H1 (cell line): ENCODE measurements around the gene COQ8A. TPM values are rescaled to one million over a fixed set of nuclear protein-coding genes. Genes with fewer than 3 reads are reported as not detected.

Source experiments
- CTCF ChIA-PET: fragments of 300-600 bp; sonication (Branson Sonifier 250); formaldehyde crosslinking; loops from one replicate; lab custom pipeline; 2021; ENCODE audit not compliant: partially characterized antibody; lab: Charles Lee
- POLR2A ChIA-PET: fragments of 300-600 bp; sonication (Branson Sonifier 250); formaldehyde crosslinking; loops from one replicate; lab custom pipeline; 2021; ENCODE audit warnings: inconsistent platforms; ENCODE audit not compliant: partially characterized antibody; lab: Charles Lee
- DNase-seq, 2 experiments: peaks; one replicate each; pipeline versions ENCODE4 v3.0.0 to v3.0.0-alpha.2; 2010 to 2022; ENCODE audit warnings: low spot score in 2 of 2, low read depth in 1 of 2, mixed read lengths in 1 of 2
- FAIRE-seq: peaks from 2 replicates; lab custom pipeline; 2011; peaks lifted over from hg19 to GRCh38; lab: Jason Lieb, UNC
- H2AFZ ChIP-seq: 2 replicates; pipeline ENCODE4 v1.8.1; 2012; ENCODE audit warnings: low read length, inconsistent platforms
- H2AK5ac ChIP-seq: 2 replicates; pipeline ENCODE4 v1.6.1; 2013; ENCODE audit warnings: low read depth, low read length
- H2BK120ac ChIP-seq: replicated peaks from 2 replicates; pipeline ENCODE3; 2013; ENCODE audit warnings: low read depth, low read length, inconsistent platforms
- H2BK12ac ChIP-seq: 2 replicates; pipeline ENCODE4 v1.6.1; 2013; ENCODE audit warnings: low read depth, low read length
- H2BK15ac ChIP-seq: 2 replicates; pipeline ENCODE4 v1.6.1; 2013; ENCODE audit warnings: low read length
- H2BK20ac ChIP-seq: 2 replicates; pipeline ENCODE4 v1.6.1; 2013; ENCODE audit warnings: low read length
- H2BK5ac ChIP-seq: 2 replicates; pipeline ENCODE4 v1.6.1; 2013; ENCODE audit warnings: low read depth, low read length
- H3K14ac ChIP-seq: 2 replicates; pipeline ENCODE4 v1.6.1; 2013; ENCODE audit warnings: inconsistent platforms; ENCODE audit not compliant: insufficient read length
- H3K18ac ChIP-seq: 2 replicates; pipeline ENCODE4 v1.6.1; 2013; ENCODE audit warnings: low read length; ENCODE audit errors: extremely low read depth
- H3K23ac ChIP-seq: 2 replicates; pipeline ENCODE4 v1.6.1; 2013; ENCODE audit warnings: inconsistent platforms; ENCODE audit not compliant: insufficient read length
- H3K23me2 ChIP-seq: 2 replicates; pipeline ENCODE4 v1.6.1; 2013; ENCODE audit warnings: low read depth, low read length
- H3K27ac ChIP-seq: 2 replicates; pipeline ENCODE4 v1.6.1; 2011; ENCODE audit warnings: low read depth, low read length, inconsistent platforms
- H3K27me3 ChIP-seq, 4 experiments: replicated peaks in 1 of 4; 1 replicate in 1 of 4; 2 replicates in 3 of 4; pipeline versions ENCODE4 v1.6.1 to v1.8.1; 2011 to 2013; ENCODE audit warnings: low read length in 3 of 4, mild to moderate bottlenecking in 3 of 4, inconsistent platforms in 2 of 4, mixed read lengths in 2 of 4, moderate library complexity in 1 of 4; ENCODE audit not compliant: control insufficient read depth in 3 of 4, insufficient read depth in 3 of 4; ENCODE audit errors: extremely low read depth in 1 of 4
- H3K36me3 ChIP-seq, 4 experiments: 2 replicates each; pipeline versions ENCODE4 v1.6.1 to v1.8.1; 2011 to 2013; ENCODE audit warnings: mild to moderate bottlenecking in 4 of 4, low read length in 3 of 4, moderate library complexity in 2 of 4, control low read depth in 1 of 4, inconsistent platforms in 1 of 4; ENCODE audit not compliant: insufficient read depth in 4 of 4, control insufficient read depth in 2 of 4
- H3K4ac ChIP-seq: replicated peaks from 2 replicates; pipeline ENCODE3; 2013; ENCODE audit warnings: low read length, low read depth, mixed read lengths, inconsistent platforms; ENCODE audit not compliant: insufficient read length
- H3K4me1 ChIP-seq, 4 experiments: replicated peaks in 1 of 4; 1 replicate in 1 of 4; 2 replicates in 3 of 4; pipeline versions ENCODE4 v1.6.1 to v1.8.1; 2011 to 2013; ENCODE audit warnings: low read length in 3 of 4, inconsistent platforms in 2 of 4, mixed read lengths in 1 of 4; ENCODE audit not compliant: insufficient read depth in 4 of 4, control insufficient read depth in 3 of 4
- H3K4me2 ChIP-seq, 2 experiments: 2 replicates each; pipeline versions ENCODE4 v1.6.1 to v1.8.1; 2011 to 2013; ENCODE audit warnings: low read depth in 2 of 2, low read length in 2 of 2, control low read depth in 1 of 2, inconsistent platforms in 1 of 2, mild to moderate bottlenecking in 1 of 2; ENCODE audit not compliant: insufficient read depth in 1 of 2
- H3K4me3 ChIP-seq, 4 experiments: fragments of 200-600, 300-600 bp in 1 of 4; sonication (generic), shearing (Covaris generic), sonication (Bioruptor Twin) in 1 of 4; 2 replicates each; pipeline versions ENCODE4 v1.5.1 to v1.8.1; 2011 to 2016; ENCODE audit warnings: low read length in 4 of 4, low read depth in 3 of 4, control low read depth in 2 of 4, inconsistent platforms in 2 of 4, mild to moderate bottlenecking in 2 of 4, mixed read lengths in 1 of 4, moderate library complexity in 1 of 4; ENCODE audit not compliant: insufficient read depth in 2 of 4; ENCODE audit errors: extremely low read depth in 1 of 4
- H3K56ac ChIP-seq: replicated peaks from 2 replicates; pipeline ENCODE3; 2013; ENCODE audit warnings: low read depth, mild to moderate bottlenecking, mixed read lengths, low read length, inconsistent platforms; ENCODE audit not compliant: insufficient read length
- H3K79me1 ChIP-seq: 2 replicates; pipeline ENCODE4 v1.6.1; 2013; ENCODE audit warnings: low read depth, low read length, control low read depth
- H3K79me2 ChIP-seq, 2 experiments: 2 replicates each; pipeline versions ENCODE4 v1.6.1 to v1.8.1; 2012 to 2013; ENCODE audit warnings: low read length in 2 of 2, mild to moderate bottlenecking in 2 of 2, inconsistent platforms in 1 of 2; ENCODE audit not compliant: insufficient read depth in 2 of 2, control insufficient read depth in 1 of 2
- H3K9ac ChIP-seq, 4 experiments: replicated peaks in 1 of 4; 1 replicate in 1 of 4; 2 replicates in 3 of 4; pipeline versions ENCODE4 v1.6.1 to v1.8.1; 2011 to 2013; ENCODE audit warnings: low read depth in 3 of 4, low read length in 3 of 4, control low read depth in 2 of 4, mild to moderate bottlenecking in 2 of 4, moderate library complexity in 2 of 4, inconsistent platforms in 1 of 4; ENCODE audit errors: extremely low read depth in 1 of 4
- H3K9me3 ChIP-seq, 2 experiments: 2 replicates each; pipeline versions ENCODE4 v1.6.1 to v1.8.1; 2012 to 2013; ENCODE audit warnings: mild to moderate bottlenecking in 2 of 2, moderate library complexity in 2 of 2, control low read depth in 1 of 2, inconsistent platforms in 1 of 2, low read depth in 1 of 2, low read length in 1 of 2, mixed read lengths in 1 of 2; ENCODE audit not compliant: insufficient read depth in 2 of 2
- H4K20me1 ChIP-seq, 2 experiments: replicated peaks in 1 of 2; 2 replicates each; pipeline versions ENCODE3 to v1.8.1; 2011 to 2013; ENCODE audit warnings: inconsistent platforms in 2 of 2, low read length in 2 of 2, mild to moderate bottlenecking in 1 of 2; ENCODE audit not compliant: insufficient read depth in 2 of 2, control insufficient read depth in 1 of 2
- H4K5ac ChIP-seq: 2 replicates; pipeline ENCODE4 v1.6.1; 2013; ENCODE audit warnings: low read length, low read depth, mixed read lengths, inconsistent platforms; ENCODE audit not compliant: insufficient read length
- H4K8ac ChIP-seq: 2 replicates; pipeline ENCODE4 v1.8.0; 2013; ENCODE audit warnings: mild to moderate bottlenecking, moderate library complexity, low read length, inconsistent platforms; ENCODE audit not compliant: insufficient read depth; ENCODE audit errors: extremely low read depth
- H4K91ac ChIP-seq: replicated peaks from 2 replicates; pipeline ENCODE3; 2013; ENCODE audit warnings: low read length, mixed read lengths, inconsistent platforms; ENCODE audit not compliant: insufficient read length
- BRCA1 ChIP-seq: IDR thresholded peaks from 2 replicates; pipeline ENCODE4 v1.6.1; 2012; ENCODE audit warnings: low read depth, low read length, improper control_type of control experiment
- CHD2 ChIP-seq: IDR thresholded peaks from 2 replicates; pipeline ENCODE4 v1.6.1; 2012; ENCODE audit warnings: low read length, improper control_type of control experiment
- TEAD4 ChIP-seq: IDR thresholded peaks from 2 replicates; pipeline ENCODE4 v1.6.1; 2012; ENCODE audit warnings: low read depth, low read length, inconsistent platforms, mixed read lengths
- whole genome bisulfite sequencing, 2 experiments: shearing (Covaris generic) in 1 of 2; methylation state at CpG; one replicate each; pipeline versions ENCODE4 v1.1.6 to v1.1.7; 2013 to 2015; ENCODE audit warnings: low lambda C conversion rate in 2 of 2, mixed read lengths in 2 of 2, inconsistent platforms in 1 of 2, low coverage in 1 of 2, missing lambda C conversion rate in 1 of 2; ENCODE audit not compliant: insufficient replicate concordance in 2 of 2, insufficient coverage in 1 of 2, insufficient read length in 1 of 2; ENCODE audit errors: extremely low coverage in 1 of 2, missing lambda C conversion rate in 1 of 2; 5-methylcytosine and 5-hydroxymethylcytosine counted together
- polyA plus RNA-seq, 7 experiments: library from polyadenylated mRNA; depleted of rRNA in 3 of 7; stranded (reverse) in 5 of 7; unstranded in 2 of 7; fragments of >200 nt in 5 of 7; fragments of 200-250 nt in 2 of 7; gene quantifications; 1 replicate in 5 of 7; 2 replicates in 1 of 7; 4 replicates in 1 of 7; pipeline versions ENCODE4 v1.2.1 to v1.2.3, GENCODE V29; 2011 to 2013; ENCODE audit warnings: missing spikeins in 2 of 7, mixed read lengths in 2 of 7
- total RNA-seq: library from RNA; stranded (reverse); fragmentation: NEBNext Ultra II Directional; extraction: Animal tissue kit (Norgen Biotek cat#: 25700); gene quantifications from 2 replicates; pipeline ENCODE4 v1.2.1, GENCODE V29; 2021

COQ8A gene
- total and polyA plus RNA-seq, 2 of the 8 experiments (the other 6 are each of a cell fraction or from before 2014, with no cell fraction given) = 28.5 to 38.9 TPM

DNA sequence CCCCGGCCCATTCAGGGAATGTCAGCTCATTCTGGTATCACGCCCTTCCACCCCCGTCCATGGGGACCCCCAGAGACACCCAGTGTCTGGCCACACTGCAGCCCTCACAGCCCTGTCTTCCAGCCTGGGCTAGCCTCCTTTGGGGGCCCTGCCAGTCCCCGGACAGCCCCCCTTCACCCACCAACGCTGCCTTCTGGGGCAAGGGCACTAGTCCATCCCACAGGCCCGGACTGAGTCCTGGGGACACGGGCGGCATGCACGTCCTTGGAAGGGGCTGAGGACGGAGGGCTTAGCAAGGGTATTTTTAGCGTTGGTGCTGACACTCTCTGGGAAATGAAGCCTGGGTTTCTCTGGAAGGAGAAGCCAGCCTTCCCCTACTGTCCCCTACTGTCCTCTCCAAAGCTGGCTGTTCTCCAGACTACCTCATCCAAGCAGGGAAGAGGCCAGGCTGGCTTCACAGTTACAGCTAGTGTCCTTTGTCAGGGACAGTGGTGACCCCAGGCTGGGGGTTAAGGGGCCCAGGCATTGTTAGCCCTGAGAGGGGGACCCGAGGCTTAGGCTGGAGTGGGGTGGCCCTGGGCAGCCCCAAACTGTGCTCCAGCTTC lies 39.5 kb downstream of the COQ8A start:
- CTCF ChIA-PET = interaction anchor here (0.8 to 1.7 kb wide), 2 partner anchors 461 to 470 kb away, joined by 3 to 4 read pairs; no protein-coding TSS in a partner anchor
- no peak for FAIRE-seq
- 90% methylated on average over 12 of the region's 12 CpGs; no CpG with 5 or more reads in 1 of the 2 experiments for WGBS, 2 experiments

More for the DNA sequence above, 39.5 kb downstream of the COQ8A start:
- Histone ChIP-seq H3K9me3 (no peaks in the 10 kb centered on the region), H4K20me1 (peaks cover 2 to 4% of the 10 kb centered on the region in 2 experiments), H3K79me1 (no peaks in the 10 kb centered on the region), H3K27ac (no peak overlapping the region; the same call in 1 of the 2 replicates), H3K79me2 (no peaks in the 10 kb centered on the region), H3K56ac (no peak overlapping the region), H2AFZ (no peak overlapping the region), H4K91ac (no peak overlapping the region), H3K27me3 (no peaks in the 10 kb centered on the region), H2BK120ac (no peak overlapping the region), H3K4me1 (peaks cover 0 to 4% (median 0%) of the 10 kb centered on the region in 4 experiments; a peak in 2 of 7 replicates), H2BK15ac (no peak overlapping the region), H2BK12ac (no peak overlapping the region), H3K18ac (no peak overlapping the region), H2AK5ac (no peak overlapping the region), H3K23me2 (peaks cover 11% of the 10 kb centered on the region; the same call in 1 of the 2 replicates), H3K14ac (no peak overlapping the region), H3K36me3 (peaks cover 0 to 6% (median 0%) of the 10 kb centered on the region in 4 experiments; a peak in 2 of 8 replicates), H3K4me2 (no peak overlapping the region), H3K9ac (no peak overlapping the region), H4K8ac (peak overlapping the region; percentile 51; the same call in 1 of the 2 replicates), H4K5ac (no peak overlapping the region), H3K23ac (no peak overlapping the region), H2BK20ac (no peak overlapping the region), H3K4ac (no peak overlapping the region), H2BK5ac (peak overlapping the region; percentile 35; the same call in 1 of the 2 replicates), H3K4me3 (no peak overlapping the region)
- TF ChIP-seq TEAD4 (no peak), BRCA1 (no peak), CHD2 (no peak)
- DNase-seq = no peak
- POLR2A ChIA-PET = interaction anchor here (1.3 to 1.4 kb wide), 2 partner anchors 15 to 67 kb away, joined by 3 read pairs; no protein-coding TSS in a partner anchor
